Gastroesophageal sphincter (tissue), 3 donors: ENCODE data around the gene ARRDC1.

ENCODE experiments used
- CTCF ChIP-seq, 4 experiments: fragments of 200-600 bp in 2 of 4; fragments of 450-650 bp in 2 of 4; sonication (generic) in 1 of 4; IDR thresholded peaks; one replicate each; pipeline ENCODE4 v1.5.1; 2017 to 2019; ENCODE audit warnings: antibody characterized with exemption in 4 of 4, mild to moderate bottlenecking in 2 of 4, moderate library complexity in 2 of 4
- POLR2A ChIP-seq, 2 donors: fragments of 450-650 bp; IDR thresholded peaks; one replicate each; pipeline ENCODE4 v1.6.1; 2017; ENCODE audit warnings: antibody characterized with exemption in 2 of 2, mild to moderate bottlenecking in 2 of 2, moderate library complexity in 1 of 2
- POLR2AphosphoS5 ChIP-seq: sonication (generic); formaldehyde crosslinking; IDR thresholded peaks from one replicate; pipeline ENCODE4 v1.6.1; 2017; ENCODE audit warnings: antibody characterized with exemption

- TF ChIP-seq CTCF (IDR thresholded peaks at IDR 0.05): no peak
- TF ChIP-seq POLR2A (IDR thresholded peaks at IDR 0.05): no peak
- TF ChIP-seq POLR2AphosphoS5: no peak
These were observed 33.2 kb downstream of the ARRDC1 start for GRCh38 chr9:137638680-137639079.
